ENCODE results near the gene PTPRG.

GRCh38 chr3:62164746-62165145 is 603.4 kb downstream of the PTPRG start:
- no peak for TF ChIP-seq POLR2A (IDR thresholded peaks at IDR 0.05)
- TF ChIP-seq, protein P1, sequence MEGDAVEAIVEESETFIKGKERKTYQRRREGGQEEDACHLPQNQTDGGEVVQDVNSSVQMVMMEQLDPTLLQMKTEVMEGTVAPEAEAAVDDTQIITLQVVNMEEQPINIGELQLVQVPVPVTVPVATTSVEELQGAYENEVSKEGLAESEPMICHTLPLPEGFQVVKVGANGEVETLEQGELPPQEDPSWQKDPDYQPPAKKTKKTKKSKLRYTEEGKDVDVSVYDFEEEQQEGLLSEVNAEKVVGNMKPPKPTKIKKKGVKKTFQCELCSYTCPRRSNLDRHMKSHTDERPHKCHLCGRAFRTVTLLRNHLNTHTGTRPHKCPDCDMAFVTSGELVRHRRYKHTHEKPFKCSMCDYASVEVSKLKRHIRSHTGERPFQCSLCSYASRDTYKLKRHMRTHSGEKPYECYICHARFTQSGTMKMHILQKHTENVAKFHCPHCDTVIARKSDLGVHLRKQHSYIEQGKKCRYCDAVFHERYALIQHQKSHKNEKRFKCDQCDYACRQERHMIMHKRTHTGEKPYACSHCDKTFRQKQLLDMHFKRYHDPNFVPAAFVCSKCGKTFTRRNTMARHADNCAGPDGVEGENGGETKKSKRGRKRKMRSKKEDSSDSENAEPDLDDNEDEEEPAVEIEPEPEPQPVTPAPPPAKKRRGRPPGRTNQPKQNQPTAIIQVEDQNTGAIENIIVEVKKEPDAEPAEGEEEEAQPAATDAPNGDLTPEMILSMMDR (IDR thresholded peaks at IDR 0.05): no peak

Measured in body of pancreas (tissue), 4 donors.